Fibroblast of skin of left quadriceps (primary cell): ENCODE measurements around the gene WDFY4.

Source experiments
- DNase-seq, 2 experiments: peaks; one replicate each; pipeline ENCODE4 v3.0.0-alpha.2; 2013; ENCODE audit warnings: low read depth in 2 of 2

WDFY4 gene

DNA sequence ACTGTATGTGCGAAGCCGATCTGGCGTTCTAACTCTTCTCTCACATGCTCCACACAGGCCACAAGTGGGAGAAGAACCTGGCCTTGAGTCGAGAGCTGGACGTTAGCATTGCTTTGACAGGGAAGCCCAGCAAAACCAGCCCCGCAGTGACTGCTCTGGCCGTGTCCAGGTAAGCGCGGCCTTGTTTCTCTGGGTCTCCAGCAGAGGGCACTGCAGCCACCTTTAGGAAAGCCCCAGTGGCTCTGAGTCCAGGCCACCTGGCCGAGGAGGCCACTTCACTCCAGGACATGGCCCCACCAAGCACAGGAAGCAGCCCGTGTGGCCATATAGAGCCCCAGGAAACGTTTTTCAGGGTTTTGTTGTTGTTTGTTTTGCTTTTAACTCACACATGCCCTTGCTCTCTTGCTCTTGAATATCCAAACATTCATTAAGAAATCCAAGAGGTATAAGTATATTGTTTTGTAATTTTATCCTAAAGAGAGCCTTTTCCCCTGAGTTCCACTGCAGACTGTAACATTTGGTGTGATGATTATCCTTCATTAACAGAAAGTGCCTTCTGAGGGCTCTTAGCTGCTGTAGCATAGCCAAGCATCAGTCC, 296.7 kb downstream of the WDFY4 start:
- peak in 1 of 2 experiments; percentile 12 for DNase-seq

DNA sequence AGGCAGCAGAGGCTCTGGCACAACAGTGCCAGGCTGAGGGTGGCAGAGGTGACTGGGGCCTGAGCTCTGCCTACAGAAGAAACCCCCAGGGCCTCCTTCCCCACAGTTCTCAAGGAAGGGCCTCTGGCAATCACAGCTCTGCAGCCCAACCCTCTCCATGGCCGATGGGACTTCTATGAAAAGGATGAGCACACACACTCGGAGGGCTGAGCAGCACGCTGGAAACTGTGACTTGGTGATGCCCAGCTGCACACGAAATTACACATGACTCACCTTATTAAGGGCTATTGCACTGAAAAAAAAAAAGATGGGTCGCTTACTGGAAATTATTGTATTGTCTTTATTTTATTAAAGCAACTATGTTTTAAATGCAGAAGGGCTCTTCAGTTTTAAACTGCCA, 297.9 kb downstream of the WDFY4 start:
- DNase-seq: no peak

DNA sequence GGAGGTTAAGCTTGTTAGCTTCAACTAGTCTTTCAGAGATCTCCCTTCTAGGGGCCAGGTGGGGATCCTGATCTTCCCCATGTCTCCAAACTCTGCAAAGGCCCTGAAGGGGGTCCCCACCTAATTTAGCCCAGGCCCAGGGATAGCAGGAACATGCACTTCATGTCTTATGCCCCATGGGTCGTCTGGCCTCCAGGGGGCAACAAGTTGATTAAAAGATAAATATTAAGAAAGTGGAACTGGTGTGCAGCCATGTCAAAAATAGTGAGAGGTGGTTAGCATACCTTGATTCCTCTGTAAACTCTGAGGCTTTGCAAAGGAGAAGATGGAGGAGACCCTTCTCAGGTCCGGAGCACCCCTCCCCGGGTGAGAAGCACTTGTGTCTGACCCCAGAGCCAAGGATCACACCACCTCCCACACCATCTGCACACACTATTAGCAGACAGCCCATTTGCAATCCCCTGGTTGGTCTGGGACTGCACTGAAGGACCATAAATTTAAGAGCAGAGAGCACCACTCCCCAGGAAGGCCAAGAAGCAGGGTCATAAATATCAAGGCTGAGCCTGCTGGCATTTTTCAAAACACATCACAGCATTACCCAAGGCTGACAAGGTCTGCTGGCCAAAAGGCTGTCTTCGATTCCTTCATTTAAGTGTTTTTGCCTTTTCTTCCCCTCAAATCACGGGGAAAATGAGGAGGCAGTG, 299.1 kb downstream of the WDFY4 start:
- DNase-seq: no peak

DNA sequence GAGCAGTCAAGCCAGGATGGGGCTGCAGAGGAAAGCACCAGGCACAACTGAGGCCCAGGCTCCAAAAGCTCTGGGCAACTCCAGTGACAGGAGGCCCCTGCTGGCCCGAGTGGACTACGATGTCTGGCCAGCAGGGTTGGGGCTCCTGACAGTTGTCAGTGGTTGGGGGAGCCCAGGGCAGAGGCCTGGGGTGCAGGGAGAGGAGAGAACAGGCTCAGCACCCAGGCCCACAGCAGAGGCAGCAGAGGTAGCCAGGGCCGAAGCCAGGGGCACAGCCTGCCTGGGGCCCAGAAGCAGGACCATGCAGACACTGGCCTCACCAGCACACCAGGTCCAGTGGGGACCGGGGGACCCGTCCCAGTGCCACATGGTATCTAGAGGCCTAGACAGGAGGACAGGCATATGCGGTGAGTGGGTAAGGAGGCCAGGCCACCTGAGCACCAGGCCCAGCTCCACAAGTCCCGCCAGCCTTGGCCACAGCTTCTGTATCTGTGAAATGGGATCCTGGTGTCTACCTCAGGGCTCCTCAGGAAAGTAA, 301.0 kb downstream of the WDFY4 start:
- DNase-seq: no peak

DNA sequence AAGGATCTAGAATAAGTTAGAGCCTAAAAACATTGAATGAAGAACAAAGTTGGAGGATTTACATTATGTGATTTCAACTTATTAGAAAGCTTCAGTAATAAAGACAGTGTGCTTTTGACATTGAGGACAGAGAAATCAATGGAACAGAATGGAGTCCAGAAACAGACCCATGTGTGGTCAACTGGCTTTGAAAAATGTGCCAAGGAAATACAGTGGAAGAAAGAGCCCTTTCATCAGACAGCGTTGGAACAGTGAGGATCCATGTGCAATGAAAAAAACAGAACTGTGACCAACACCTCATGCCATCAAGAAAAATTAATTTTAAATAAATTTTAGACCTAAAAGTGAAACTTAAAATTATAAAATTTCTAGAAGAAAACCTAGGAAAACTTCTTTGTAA, 305.6 kb downstream of the WDFY4 start:
- no peak for DNase-seq

DNA sequence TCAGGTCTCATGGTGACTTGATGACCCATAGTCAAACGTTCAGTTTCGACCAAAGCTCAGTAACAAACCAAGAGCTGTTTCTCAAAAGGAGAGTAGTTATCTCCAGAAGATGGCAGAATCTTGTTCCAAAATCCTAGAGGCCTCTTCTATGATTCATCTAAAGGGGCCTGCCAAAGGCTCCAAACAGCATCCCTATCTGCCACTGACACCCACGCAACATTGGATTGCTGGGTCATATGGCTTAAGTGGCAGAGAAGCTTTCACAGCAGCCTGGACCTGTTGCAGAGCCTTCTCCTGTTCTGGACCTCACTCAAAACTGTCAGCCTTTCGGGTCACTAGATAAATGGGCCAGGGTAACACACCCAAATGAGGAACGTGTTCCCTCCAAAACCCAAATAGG, 309.0 kb downstream of the WDFY4 start:
- DNase-seq: no peak

DNA sequence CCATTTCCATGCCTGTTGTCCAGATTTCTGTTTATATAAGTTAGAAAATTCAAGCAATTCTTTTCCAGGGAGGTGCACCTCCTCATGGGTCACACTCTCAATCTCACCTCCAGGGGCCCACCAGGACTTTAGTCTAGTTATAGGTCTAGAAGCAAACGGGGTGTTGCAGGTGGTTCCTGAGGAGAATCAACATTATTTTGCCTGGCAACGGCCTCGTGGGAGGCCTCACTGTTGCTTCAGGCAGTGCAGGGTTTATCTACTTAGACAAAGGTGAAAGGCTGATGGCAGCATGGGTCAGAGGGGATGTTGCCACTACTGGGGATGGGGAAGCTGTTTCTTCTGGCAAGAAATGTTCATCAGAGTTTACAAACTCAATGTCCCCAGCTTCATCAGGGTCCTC, 311.7 kb downstream of the WDFY4 start:
- DNase-seq: no peak

DNA sequence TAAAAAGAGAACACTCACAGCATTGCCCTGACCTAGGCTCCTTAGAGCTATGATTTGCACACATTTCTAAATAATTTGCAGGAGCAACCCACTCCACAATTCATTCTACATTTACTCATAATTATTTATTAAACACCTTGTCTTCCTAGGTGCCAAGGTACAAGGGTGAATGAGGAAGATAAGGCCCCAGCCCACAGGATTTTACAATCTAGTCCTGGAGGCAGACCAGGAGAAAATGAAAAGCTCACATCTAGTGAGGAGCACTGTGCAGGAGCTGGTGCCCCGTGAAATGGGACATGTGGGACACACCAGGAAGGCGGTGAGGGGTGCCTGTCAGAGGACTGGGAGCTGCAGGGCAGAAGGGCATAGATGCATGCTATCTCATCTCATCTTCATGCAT, 314.7 kb downstream of the WDFY4 start:
- DNase-seq: no peak

DNA sequence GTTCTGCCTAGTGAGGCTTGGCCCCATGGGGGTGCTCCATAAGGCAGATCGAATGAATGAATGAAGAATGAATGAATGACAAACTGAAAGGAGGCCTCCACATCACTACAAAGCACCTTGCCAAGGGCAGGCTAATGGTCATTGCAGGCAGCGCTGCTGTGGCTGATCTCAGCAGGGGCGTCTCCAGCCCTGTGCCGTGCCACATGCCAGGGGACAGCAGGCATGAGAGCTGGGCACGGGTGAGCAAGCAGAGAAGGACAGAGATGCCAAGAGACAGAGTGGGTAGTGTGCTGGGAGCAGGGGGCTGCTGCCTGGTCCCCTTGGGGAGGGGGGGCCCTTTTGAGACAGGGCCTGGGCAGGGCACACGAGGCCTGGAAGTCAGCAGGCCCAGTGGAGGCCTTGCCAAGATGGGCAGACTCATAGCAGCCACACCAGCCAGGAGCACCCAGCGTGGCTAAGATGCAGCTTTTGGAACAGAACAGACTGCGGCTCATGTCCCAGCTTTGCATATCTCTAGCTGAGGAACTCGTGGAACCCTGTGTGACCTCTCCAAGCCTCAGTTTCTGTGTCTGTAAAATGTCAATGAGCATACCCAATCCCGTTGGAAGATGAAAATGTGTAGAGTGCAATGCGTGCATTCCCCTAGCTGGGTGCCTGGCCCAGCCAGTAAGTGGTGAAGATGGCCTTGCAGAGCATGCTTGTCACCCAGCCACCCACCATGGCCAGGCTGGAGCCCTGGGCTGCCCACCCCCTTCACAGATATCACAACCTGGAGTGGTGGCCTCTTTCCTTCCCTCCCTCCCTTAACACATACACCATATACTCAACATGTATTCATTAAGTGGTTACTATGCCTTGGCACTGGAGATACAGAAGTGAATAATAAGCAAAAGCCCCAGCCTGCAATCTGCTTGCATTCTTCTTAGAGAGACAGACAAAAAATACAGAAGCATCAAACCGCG, 316.0 kb downstream of the WDFY4 start:
- DNase-seq: no peak

DNA sequence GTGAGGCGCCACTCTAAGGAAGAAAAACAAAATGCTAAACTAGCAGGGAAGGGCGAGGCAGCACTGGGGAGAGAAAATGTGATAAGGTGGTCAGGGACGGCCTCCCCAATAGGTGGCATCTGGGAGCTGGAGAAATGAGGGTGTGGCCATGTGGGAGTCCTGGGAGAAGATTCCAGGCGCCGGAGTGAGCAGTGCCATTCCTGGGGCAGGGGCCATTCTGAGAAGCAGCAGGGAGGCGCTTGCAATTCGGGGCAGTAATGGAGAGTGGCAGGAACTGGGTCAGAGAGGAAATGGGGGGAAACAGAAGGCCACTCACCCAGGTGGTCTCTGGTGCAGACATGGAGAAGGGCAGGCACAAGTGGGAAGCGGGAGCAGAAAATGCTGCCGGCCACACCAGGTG, 316.7 kb downstream of the WDFY4 start:
- no peak for DNase-seq

DNA sequence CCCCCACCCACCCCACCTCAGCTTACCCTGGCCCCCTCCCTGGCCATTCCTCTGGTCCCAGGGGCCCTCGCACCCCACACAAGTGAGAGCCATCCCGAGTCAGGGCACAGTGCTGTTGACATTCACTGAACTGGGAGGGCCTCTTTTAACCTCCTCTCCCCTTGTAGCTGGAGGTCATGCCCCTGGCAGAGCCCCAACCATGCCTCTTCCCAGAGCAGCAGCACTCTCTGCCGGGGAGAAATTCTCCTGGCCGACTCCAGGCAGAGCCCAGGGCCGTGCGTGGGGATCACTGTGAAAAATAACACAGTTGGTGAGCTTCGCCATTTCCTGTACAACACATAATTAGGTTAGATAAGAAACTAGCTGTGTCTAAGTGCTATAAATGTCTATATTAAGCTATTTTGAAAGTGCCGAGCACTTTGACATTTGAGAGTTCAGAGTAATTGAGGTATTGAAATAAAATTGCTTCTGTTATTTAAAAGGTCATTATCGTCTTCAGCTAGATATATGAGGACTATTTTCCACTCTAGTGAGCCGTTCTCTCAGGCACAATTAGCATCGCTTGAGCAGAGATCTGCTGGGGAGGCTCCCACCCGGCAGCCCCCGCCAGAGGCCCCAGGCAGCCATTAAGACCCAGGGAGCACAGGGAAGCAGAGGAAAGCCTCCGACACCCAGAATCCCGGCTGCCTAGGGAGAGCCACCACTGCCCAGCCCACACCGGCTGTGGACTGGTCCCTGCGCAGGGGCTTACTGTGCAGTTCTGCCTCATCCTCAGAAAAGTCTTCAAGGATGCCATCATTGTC, 317.4 kb downstream of the WDFY4 start:
- DNase-seq: no peak

DNA sequence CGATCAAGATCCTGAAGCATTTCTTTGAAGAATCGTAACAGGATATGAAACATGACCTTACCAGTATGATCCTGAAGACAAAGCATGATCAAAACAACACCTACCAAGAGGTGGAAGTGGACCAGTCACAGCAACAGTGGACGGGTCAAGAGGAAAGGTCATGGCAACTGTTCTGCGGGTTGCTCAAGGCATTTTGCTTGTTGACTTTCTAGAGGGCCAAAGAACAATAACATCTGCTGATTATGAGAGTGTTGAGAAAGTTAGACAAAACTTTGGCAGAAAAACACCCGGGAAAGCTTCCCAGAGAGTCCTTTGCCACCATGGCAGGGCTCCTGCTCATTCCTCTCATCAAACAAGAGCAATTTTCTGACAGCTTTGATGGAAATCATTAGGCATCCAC, 320.6 kb downstream of the WDFY4 start:
- DNase-seq: no peak

DNA sequence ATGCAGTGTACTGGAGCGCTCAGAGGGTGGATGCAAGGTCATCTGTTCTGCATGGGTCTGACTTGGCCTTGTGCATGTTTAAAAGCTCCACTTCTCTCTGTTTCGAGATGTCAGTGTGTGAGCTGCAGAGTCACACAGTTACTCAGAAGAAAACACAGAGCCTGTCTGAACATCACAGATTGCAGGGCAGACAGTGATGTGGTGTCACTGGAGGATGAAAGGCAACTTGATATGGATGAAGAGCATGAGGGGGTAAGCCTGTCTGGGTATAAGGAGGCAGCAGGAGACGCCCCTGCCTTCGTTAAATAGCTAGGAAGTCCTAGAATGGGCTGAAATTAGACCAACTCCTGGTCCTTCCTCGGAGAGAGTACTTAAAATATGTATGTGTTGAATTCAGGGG, 322.5 kb downstream of the WDFY4 start:
- DNase-seq: no peak

DNA sequence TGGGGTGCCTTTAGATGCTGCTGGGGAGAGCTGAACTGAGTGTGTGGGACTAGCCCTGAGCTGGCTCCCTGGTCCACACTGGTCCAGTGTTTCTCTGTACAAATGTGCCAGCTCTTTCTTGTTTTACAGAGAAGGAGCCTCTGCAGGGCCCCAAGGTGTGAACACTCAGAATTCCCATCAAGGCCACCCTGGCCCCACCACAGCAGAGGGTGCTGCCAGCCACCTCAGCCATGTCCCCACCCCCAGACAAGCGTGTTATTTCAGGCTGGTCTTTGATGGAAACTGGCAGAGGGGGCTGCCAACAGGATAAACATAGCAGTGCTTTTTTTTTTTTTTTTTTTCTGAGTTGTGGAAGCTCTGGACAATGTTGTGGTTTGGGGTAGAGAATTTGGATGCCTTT, 323.4 kb downstream of the WDFY4 start:
- DNase-seq: no peak

DNA sequence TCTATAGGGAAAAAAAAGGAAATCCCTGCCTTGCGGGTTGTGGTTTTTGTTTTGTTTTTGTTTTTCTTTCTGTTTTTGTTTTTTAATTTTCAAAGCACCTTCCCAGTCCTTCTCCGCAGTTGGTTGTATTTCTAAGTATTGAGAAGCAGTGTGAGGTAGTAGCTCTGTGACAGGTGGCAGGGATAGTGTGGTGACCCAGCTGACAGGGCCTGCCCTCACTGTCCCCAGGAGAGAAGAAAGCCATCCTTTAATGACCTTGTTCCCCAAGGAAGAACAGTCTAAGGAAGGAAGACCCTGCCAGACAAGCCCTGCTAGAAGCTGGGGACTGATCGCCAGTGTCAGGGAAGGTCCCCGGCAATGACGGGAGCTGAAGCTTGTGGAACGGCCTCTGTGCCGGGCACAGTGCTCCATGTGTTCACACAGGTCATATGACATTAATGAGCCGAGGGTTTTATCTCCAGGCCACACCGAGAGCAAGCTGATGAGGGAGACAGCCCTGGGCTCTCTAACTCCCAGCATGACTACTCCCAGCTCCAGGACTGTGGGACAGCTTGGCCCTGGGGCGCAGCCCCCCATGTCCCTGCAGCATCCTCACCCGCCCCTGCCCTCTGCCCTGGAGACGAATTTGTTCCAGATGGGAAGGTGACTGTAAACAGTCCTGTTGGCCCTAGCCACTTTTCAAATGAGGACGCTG, 324.0 kb downstream of the WDFY4 start:
- DNase-seq: no peak

DNA sequence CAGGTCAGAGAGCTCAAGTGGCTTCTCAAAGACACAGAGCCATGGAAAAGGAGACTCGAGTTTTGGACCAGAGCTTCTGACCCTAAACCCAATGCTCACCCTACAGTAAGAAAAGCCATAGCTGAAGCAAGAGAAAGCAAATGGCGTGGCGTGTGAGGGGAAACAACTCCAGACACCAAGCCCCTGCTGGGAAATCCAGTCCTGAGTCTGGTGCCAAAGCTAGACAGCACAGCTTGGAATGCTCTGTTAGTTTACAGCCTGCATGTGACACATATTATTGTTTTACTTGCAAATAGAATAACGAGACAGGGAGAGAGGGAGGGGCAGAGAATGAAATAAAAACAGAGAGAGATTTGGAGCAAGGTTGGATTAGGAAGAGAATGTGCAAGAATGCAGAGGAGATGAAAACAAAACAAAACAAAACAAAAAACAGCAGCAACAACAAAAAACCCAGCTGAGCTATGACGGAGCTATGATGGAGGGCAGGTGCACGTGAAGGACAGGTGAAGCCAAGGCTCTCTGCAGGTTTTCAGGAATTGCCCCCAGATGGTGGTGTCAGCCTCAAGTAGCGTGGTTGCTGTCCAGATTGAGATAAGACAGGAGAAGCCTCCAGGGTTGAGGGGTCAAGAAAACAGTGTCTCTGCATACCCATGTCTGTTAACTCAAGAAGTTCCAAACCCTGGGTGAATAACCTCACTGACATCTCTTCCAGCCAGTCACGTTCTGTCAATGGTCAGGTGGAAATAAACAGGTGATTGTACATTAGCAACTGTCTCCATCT, 324.7 kb downstream of the WDFY4 start:
- DNase-seq: no peak

DNA sequence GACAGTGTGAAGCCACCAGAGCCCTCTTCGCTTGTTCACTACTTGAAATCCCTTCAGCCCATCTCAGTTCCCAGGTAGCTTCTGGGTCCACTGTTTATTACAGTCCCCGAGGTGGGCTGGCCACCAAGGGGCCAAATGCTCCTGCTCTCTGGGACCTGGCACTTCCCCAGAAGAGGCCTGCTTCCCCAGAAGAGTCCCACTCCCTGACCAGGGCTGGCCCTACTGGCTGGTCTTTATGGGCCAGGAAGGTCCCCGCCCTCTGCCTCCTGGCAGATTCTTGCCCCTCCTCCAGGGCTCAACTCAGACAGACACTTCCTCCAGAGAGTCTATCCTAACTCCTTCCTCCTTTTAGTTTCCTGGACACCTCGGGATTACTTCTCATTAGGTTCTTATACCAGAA, 325.6 kb downstream of the WDFY4 start:
- DNase-seq: no peak

DNA sequence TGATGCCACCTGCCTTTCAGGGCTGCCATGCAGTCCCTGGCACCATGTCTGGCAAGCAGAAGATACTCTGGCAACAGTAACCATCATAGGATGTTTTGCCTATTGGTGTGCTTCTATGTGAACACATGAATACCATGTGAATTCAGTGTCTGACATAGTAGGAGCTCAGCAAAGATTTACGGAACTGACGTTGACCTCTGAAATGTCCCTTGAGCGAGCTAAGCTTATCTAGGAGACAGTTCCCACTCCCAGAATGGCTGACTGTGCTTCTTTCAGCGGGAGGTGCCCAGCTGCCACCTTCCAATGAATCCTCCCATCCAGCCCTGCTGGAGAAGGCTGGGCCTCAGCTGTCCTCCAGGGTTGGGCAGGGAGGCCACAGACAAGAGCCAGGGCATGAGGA, 326.2 kb downstream of the WDFY4 start:
- no peak for DNase-seq

DNA sequence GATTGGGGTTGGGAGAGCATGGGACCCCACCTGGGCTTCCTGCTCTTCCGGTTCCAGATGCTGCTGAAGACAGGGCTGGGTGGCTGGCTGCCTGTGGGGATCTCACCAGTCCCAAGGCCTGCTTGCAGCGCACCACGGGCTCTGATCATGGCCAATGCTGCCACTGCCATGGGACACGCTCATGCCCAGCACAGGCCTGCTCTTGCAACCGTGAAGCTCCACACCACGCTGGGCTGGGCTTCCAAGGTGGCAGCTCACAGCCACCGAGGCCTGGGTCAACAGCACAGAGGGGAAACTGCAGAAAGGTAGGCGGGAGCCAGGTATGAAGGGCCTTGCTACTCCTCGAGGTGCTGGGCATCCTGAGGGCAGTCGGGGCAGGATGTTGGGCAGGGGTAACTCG, 327.1 kb downstream of the WDFY4 start:
- no peak for DNase-seq

DNA sequence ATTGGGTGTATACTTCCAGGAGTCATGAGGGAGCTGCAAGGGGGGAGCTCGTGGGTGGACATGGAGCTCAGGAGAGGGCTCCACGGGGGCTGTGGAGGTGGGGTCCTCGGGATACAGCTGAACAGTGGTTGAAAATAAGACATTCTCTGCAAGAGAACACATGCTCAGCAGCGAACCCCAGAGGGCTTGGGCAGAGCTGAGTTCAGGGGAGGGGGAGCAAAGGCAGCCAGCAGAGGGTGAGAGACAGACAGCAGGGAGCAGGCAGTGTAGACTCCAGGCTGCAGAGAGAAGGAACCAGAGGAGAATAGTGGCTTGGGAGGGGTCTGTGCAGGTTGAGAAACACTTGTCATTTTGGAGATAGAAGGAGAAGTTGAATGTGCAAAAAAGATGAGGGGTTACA, 327.9 kb downstream of the WDFY4 start:
- DNase-seq: no peak
